HG02678 (cell line): ENCODE results near the gene MYO1A.
"Not testable (repeated sequence)": the region's sequence is repeated elsewhere in the genome, so short reads cannot be mapped to it uniquely, and the experiment has no call there.

ENCODE experiments used
- ATAC-seq: cut with Tn5 transposase; IDR thresholded peaks from one replicate; pipeline ENCODE4 v1.9.1; 2021; ENCODE audit warnings: mild to moderate bottlenecking, moderate library complexity; ENCODE audit not compliant: unreplicated experiment

MYO1A gene

DNA sequence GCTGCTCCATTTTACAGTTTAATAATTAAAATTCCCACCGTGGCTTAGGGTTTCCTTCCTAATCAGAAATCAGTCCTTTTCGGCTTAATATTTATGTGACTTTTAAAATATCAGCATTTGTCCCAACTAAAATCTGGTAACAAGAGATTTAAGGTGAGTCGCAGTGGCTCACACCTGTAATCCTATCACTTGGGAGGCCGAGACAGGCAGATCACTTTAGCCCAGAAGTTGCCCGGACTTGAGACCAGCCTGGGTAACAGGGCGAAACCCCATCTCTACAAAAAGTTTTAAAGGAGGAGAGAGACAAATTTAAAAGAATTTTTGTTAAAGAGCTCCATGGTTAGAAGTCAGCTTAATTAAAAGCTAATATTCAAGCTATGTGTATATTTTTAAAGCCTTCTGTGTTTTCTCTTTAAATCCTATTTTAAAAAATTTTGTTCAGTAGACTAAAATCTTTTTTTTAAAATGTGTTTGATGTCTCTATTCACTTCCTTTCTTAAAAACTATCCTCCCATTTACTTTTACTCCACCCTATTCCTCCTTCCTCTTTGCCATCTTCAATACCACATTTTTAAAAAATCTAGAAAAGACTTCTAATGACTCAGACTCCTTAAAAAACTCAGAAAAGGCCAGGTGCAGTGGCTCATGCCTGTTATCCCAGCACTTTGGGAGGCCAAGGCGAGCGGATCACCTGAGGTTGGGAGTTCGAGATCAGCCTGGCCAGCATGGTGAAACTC lies 29.8 kb downstream of the MYO1A start:
- no peak for ATAC-seq

DNA sequence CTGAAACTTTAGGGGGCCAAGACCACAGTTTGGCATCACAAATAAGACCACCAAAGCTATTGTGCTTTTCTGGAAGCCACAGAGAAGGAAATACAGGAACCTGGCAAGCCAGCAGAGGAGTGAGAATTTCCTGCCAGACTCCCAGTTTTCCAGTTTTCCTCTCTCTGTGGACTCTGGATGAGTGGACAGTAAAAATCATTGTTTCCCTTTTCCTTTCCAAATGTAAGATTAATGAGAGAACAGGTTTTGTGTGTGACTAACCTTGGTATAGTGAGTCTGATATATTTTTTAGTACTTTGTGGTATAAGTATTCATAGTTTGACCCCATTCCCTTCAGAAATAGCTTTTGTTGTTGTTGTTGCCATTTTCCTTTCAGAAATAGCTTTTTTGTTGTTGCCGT lies 31.0 kb downstream of the MYO1A start:
- no peak for ATAC-seq

DNA sequence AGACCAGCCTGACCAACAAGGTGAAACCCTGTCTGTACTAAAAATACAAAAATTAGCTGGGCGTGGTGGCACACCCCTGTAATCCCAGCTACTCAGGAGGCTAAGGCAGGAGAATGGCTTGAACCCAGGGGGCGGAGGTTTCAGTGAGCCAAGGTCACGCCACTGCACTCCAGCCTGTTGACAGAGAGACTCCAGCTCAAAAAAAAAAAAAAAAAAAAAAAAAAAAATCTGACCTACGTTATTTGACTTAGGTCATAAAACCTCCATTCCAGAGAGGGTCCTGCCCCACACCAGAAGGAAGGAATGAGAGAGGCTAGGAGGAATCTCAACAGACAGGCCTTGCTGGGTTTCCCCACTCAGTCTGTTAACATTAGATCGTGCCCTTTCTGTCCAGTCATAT lies 31.6 kb downstream of the MYO1A start:
- not testable (repeated sequence) for ATAC-seq

DNA sequence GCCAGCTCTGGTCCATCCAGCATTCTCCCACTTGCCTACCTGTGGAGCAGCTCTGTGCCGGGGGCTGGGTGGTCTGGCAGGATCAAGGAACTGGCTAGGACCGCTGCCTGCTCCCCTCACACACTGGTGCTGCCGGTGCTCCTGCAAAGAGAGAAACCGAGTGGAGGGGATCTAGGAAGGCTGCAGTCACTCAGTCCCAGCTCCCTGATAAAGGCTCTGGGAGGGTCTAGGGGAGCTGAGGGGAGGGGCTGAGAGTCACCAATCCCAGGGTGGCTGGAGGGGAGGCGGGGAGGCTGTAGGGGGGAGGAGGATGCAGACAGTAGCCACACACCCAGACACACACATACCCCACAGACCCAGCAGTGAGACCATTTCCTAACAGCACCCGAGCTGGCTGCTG lies 33.6 kb downstream of the MYO1A start, which contains the start of gene TAC3:
Gene TAC3, minus strand, starts transcription at position 182 of the 400 bp plus-strand sequence. CDS start 732 bp downstream, outside the sequence.
- ATAC-seq: no peak

DNA sequence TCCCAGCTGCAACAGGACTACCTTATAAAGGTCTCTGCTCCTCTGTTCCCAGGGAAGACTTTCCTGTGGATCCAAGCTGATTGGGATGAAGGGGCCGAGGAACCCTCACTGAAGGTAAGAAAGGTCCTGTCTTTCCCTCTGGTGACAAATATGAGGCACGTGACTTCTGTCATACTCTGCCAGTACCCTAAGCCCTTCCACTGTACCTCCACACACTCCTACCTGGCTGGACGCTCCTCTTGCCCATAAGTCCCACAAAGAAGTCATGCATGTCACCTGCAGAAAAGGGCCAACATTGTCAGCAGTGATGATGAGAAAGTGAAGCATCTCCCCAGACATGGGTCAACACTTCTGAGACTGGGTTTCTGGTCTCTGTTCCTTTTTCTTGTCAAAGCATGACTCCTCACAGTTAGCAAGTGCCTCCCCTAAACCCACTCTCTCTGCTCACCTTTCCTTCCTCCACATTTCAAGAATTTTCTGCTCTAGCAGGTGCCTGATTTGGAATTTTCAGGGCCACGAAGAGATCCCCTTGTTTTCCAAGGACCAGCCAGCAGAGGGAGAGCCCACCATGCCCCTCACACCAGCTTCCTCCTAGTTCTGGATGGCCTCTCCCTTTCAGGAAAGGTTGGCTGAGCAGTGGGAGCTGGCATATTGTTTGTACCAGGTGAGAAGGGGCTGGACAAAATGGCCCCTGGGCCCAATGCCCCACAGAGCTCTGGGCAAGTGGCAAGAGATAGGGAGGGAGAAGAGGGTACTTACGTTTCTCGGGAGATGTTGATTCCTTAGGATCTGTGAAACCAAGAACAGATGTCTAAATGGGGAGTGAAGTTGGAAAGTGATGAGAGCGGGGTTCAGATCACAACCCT lies 37.1 kb downstream of the MYO1A start:
- peak; percentile 75 for ATAC-seq

DNA sequence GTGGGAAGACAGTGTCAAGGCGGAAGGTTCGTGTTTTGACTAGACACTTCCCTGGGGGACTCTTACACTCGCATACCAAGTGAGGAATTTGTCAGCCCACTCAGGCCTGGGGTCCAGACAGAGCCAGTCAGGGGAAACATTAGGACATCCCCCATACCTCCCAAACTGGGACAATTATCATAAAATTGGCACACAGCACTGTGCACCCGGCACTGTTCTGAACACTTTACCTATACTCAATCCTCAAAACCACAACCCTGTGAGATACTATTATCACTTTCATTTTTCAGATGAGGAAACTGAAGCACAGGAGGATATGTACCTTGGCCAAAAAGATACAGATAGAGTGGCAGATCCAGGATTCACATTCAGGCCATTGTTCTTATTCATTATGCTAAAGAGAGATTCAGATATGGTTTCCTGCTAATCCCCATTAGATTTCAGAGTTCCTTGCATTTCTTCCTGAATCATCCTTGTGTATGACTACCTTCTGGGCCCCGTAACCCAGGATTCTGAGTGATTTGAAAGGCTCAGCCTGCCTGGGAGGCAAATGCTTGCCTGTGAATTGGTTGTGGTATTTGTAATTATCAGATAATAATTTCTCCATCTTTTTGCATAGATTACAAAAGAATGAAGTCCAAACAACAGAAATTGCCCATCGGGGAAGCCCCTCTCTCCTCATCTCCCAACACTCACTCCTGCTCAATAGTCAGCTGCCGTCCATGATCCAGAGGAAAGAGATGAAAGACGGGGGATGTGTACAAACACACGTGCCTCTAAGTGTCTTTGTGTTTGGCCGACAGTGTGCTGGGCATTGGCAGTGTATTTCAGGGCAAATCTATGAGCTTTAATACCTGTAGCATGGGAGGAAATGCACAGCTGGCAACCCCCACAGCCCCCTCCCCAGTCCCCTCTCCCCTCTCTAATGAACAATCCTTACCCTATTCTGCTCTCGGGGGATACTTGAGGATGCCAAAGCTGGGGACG lies 38.2 kb downstream of the MYO1A start:
- peak; percentile 47 for ATAC-seq

DNA sequence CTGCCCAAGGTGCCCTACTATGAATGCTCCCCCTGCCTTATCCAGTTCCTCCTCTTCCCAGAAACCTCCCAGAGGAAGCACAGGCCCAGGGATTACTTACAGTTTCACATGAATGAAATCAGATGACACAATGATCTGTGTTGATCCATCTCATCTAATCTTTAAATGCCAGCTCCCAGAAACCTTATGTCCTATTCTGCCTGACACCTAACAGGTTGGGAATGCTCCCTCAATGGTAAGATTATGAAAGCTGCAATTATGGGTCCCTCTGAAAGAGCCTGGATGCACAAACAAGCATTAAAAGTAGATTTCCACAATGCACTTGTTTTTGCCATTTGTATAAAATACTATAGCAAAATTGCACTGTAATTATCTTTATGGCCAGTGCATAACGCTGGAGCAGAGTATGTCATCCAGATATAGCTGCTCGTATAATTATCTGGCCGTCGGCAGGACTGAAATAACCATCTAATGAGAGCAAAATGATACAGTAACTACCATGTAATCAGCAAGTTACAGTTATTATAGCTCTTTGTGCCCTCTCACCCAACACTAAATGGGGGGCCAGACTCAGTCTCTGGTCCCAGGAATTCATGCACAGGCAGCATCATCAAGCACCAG lies 39.2 kb downstream of the MYO1A start:
- ATAC-seq: no peak

DNA sequence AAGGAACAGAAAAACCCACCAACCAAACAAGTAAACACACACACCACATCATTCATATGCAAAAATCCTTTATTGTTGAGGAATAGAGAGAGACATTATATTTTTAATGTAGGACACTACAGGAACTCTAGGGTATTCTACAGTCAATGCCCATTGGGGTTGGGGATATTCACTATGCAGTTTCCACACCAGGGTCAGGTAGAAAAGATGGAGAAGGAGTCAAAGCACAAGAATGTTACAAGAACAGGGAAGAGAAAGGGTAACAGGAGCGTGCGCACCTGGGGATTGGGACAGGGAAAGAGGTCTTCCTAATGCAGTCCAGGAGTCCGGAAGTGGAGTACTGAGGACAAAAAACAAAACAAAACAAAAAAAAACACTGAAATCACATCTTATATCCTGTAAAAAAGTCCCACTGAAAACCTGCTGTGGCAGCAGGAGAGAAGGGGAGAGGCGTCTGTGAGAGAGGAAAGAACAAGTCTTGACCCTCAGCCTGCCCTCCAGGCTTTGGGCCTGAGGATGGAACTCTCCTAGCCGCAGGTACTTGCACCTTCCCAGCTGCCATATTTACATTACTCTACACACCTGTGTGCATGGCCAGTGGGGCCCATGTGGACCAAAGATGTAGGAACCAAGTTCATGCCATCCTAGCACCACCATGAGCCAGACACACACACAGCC lies 39.8 kb downstream of the MYO1A start:
- ATAC-seq: no peak

DNA sequence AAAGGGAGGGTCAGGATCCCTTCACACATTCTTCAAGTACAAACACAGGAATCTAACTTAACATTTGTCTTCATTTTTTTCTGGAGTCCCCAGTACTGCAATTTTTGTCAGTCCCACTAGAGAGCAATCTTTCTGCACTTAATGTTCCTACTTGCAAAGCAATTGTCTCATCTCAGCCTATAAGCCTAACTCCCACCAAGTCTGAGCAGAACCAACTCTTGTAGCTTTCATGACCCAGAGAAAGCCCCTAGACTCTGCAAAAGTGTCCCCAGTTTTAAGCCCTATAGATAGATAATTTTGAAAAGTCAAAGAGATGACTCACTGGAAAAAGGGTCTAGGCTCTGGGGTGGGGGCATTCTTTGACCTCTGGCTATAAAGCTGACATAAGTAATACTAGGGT lies 41.8 kb downstream of the MYO1A start:
- ATAC-seq: no peak

DNA sequence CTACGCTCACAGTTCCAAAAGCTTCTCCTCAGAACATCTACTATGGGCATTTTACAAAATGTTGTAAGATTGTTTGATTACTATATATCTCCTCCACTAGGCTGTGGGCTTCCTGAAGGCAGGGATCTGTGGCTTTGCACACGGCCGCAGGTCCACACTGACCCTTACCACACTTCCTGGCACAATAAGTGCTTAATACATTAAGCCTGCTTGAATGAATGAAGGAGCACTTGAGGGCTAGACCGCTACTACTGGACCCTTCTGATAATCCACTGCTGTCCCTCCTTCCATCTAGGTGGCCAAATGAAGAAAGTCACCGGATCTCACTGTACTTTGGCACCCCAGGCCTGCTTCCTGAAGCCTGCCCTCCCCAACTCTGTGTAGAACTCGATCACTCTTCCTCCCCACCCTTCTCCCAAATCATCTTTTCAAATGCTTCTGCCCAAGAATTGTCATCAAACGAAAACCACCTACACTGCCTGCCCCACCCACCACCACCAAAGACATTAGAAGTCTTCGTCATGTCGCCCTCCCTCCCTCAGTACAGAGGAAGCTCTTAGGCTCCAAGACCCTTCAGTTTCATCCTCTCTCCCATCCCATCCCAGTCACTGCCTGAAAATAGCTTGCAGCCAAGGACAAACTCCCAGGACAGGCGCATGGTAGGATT lies 43.0 kb downstream of the MYO1A start:
- ATAC-seq: no peak

DNA sequence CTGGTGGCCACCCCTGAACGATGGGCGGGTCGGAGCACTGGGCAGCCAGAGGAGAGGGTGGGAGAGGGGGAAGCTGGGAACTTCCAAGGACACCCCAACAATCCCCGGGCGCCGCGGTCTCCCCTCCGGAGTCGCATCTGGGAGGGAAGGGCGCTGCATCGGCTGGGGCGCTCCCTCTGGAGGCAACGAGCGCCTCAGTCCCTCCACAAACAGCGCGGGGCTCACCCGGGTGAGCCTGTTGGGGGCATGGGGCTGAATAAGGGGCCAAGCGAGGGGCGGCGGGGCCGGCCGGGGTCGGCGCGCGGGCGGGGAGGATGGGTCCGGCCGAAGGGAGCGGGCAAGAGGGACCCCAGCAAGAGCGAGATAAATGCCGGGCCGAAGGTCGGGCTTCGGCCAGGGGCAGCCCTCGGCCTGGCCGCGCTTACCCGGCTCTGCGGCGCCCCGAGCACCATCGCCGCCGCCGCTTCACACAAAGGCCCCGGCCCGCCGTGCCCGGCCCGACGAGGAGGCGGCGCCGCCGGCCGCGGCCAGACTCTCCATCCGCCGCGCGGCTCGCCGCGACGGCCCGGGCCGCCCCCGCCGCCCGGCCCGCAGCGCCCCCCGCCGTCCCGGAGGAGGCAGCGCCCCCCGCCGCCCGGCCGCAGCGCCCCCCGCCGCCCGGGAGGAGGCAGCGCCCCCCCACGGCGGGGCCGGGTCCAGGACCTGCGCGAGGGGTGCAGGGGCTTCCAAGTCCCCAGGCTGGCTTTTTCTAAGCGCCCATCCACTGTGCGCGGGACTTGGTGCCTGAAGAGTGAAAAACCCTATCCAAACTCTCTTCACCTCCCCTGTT lies 43.7 kb downstream of the MYO1A start, which contains the start of gene ZBTB39:
Gene ZBTB39, minus strand, starts transcription at position 567 of the 829 bp plus-strand sequence. CDS start 1,629 bp downstream, outside the sequence.
- peak; percentile 79 for ATAC-seq

DNA sequence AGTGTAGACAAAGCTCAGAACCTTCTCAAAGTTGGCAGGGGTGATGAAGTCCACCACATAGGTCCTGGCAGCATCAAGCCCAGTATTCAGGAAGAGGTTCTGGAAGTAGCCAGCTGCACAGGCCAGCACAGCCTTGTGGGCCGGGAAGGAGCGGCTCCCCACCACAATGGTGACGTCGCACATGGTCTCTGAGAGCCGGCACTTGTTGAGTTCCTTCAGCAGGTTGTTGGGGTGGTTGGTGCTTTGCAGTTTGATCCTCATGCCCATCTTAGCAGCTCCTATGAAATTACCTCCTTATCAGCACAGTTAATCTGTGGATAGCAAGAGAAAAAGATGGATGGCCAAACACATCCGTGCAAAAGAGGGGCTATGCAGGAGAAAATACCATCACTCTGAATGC lies 45.3 kb downstream of the MYO1A start:
- ATAC-seq: no peak

DNA sequence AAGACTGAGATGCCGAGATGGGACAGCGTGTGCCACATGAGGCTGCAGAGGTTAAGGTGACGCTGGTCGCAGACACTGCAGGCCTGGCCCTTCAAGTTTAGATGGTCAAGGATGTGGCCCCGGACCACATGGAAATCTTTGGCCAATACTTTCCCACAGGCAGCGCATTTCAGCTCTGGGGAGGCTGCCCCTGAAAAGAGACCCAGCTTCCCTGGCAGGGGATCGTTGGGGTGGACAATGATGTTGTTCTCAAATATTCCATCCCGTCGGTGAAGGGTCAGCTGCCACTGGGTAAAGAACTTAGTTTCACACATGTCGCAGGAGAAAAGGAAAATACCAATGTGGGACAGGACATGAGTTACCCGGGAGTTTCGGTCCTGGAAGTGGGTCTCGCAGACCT lies 46.5 kb downstream of the MYO1A start:
- no peak for ATAC-seq

DNA sequence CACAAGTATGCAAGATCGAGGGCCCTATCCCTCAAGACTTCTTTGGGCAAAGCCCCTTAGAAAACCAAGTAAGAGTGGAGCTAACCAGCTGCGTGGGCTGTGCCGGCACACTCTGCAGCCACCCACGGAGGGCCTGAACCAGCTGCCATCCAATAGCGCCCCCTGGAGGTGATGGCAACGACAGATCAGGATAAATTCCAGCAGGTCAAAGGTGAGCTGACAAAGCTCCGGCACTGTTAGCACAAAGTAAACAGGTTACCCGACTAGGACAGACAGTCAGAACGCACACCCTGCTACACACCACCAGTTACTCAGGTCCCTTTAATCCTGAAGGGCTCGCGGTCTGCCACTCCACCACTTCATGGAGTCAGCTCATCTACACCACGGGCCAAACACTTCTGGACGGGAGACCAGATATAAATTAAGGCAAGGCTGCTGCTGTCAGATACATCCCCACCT lies 48.5 kb downstream of the MYO1A start:
- no peak for ATAC-seq

DNA sequence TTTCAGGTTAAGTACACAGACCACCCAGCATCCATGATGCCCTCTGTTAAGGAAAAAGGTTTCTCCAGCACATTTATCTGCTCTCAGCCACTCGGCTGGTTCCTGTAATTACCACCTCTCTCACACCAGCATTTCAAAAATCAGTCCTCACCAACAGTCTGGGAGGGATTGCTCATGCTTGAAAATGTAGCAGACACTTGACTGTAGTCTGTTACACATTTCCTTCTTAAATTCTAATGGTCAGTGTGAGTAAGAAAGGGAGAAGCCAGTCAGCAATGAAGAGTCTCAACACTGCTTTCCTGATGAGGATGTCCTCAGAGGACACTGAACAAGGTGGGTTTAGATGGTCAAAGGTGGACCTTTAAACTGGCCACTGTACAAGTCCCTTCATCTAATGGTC lies 49.5 kb downstream of the MYO1A start:
- no peak for ATAC-seq

DNA sequence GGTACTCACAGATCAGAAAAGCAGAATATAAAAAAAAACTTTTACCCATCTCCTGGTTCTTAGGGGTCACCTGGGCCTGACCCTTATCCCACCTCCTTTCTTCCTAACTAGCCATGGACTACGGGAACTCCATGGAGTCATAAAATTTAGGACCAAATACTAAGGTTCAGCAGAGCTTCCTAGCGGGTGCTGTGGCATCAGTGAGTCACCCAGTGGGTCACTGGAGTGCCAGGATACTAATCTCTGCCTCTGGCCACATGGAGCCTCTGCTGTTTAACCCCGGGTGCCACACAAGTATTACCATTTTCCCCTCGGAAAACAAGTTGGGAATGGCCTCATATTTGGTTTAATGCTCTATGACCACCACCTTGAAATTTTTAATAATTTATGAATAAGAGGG lies 50.5 kb downstream of the MYO1A start:
- no peak for ATAC-seq

DNA sequence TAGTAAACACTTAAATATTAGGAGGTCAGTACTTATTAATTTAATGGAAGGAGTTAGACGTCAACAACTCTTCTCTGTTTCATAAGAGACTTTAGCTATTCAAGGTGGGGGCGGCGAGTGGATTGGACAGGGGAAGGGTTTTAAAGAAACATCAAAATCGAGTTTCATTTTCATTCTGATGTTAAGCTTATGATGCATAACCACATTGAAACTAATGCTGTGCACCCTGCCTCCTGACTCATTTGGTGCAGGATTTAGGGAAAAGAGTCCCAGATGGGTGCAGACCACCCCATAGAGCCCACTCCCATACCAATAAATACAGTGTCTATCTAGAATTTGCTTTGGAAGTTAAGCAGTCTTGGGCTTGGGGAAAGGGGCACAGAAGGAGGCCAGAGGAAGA lies 50.9 kb downstream of the MYO1A start:
- ATAC-seq: peak; percentile 92

DNA sequence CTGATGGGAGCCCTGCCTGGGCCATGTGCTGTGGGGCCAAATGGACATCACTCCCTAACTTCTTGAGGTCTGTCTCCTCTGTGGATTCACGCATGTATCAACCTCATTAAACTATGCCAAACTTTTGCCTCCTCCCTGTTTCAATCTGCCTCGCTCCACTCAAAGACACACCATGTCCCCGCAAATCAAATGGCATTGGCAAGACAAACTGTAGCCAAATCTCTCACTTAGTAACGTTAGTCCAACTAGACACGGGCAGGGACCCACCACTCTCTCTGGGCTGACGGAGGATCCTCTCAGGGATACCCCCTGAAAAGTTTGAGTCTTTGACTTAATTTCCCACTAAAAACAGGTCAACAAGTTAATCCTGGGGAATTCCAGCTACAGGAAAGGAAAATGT lies 51.6 kb downstream of the MYO1A start:
- no peak for ATAC-seq
